ENCODE data around the gene SPDYE6. TPM values are rescaled to one million over a fixed set of nuclear protein-coding genes. Genes with fewer than 3 reads are reported as not detected.
"Not testable (repeated sequence)": the region's sequence is repeated elsewhere in the genome, so short reads cannot be mapped to it uniquely, and the experiment has no call there.

Gene SPDYE6
- total and polyA plus RNA-seq, 10 of the 15 experiments (the other 5 are each of a cell fraction or from before 2014, with no cell fraction given) = 0.05 to 2.3 (median 1.00) TPM; not detected in 6

- H3K9me3 ChIP-seq (replicated peaks; ENCODE audit: control insufficient read depth, insufficient read depth, low read length); H3K36me3 ChIP-seq (ENCODE audit: control insufficient read depth in 2 of 2, insufficient read depth in 2 of 2, low read length in 1 of 2); H2AFZ ChIP-seq (ENCODE audit: control insufficient read depth, low read depth, low read length); in situ Hi-C loops (cut with MboI); BruUV-seq (replicated peaks); DNase-seq (ENCODE audit: low read depth, low spot score); H4K20me1 ChIP-seq (ENCODE audit: control insufficient read depth, insufficient read depth); intact Hi-C loops (cut with micrococcal nuclease; ENCODE audit: unreplicated experiment); H3K27ac ChIP-seq (ENCODE audit: control insufficient read depth, insufficient read depth); H3K27me3 ChIP-seq (replicated peaks in 1 of 2; ENCODE audit: control insufficient read depth in 2 of 2, insufficient read depth in 2 of 2, low read length in 1 of 2); POLR2A ChIA-PET; H3K79me2 ChIP-seq (ENCODE audit: control insufficient read depth, insufficient read depth, low read length); H3K4me2 ChIP-seq (ENCODE audit: control insufficient read depth, insufficient read depth); H3K4me3 ChIP-seq; CTCF ChIA-PET; FAIRE-seq; SMC1A ChIA-PET (ENCODE audit: uncharacterized antibody, unreplicated experiment); RAD21 ChIA-PET (ENCODE audit: unreplicated experiment); H3K9ac ChIP-seq (ENCODE audit: control insufficient read depth, insufficient read depth, low read length); ATAC-seq: not testable (repeated sequence)
- peaks cover 12% of the 10 kb centered on the region for H3K4me1 ChIP-seq (ENCODE audit: control insufficient read depth, insufficient read depth, low read length)
- WGBS (ENCODE audit: insufficient coverage, insufficient replicate concordance, low lambda C conversion rate, missing lambda C conversion rate) = 87% methylated on average over 9 of the region's 9 CpGs
Measured at GRCh38 chr7:102329366-102329765, 26.9 kb downstream of the SPDYE6 start.

GRCh38 chr7:102328863-102329262 lies 27.4 kb downstream of the SPDYE6 start:
- intact Hi-C loops (cut with micrococcal nuclease; ENCODE audit: unreplicated experiment); ATAC-seq; H3K9me3 ChIP-seq (replicated peaks; ENCODE audit: control insufficient read depth, insufficient read depth, low read length); H3K36me3 ChIP-seq (ENCODE audit: control insufficient read depth in 2 of 2, insufficient read depth in 2 of 2, low read length in 1 of 2); H3K4me3 ChIP-seq; H3K79me2 ChIP-seq (ENCODE audit: control insufficient read depth, insufficient read depth, low read length); in situ Hi-C loops (cut with MboI); H4K20me1 ChIP-seq (ENCODE audit: control insufficient read depth, insufficient read depth); H3K9ac ChIP-seq (ENCODE audit: control insufficient read depth, insufficient read depth, low read length); SMC1A ChIA-PET (ENCODE audit: uncharacterized antibody, unreplicated experiment); DNase-seq (ENCODE audit: low read depth, low spot score); FAIRE-seq; H3K4me2 ChIP-seq (ENCODE audit: control insufficient read depth, insufficient read depth); H3K27ac ChIP-seq (ENCODE audit: control insufficient read depth, insufficient read depth); BruUV-seq (replicated peaks); CTCF ChIA-PET; RAD21 ChIA-PET (ENCODE audit: unreplicated experiment); H3K27me3 ChIP-seq (replicated peaks in 1 of 2; ENCODE audit: control insufficient read depth in 2 of 2, insufficient read depth in 2 of 2, low read length in 1 of 2); H2AFZ ChIP-seq (ENCODE audit: control insufficient read depth, low read depth, low read length): not testable (repeated sequence)
- H3K4me1 ChIP-seq (ENCODE audit: control insufficient read depth, insufficient read depth, low read length) = peaks cover 12% of the 10 kb centered on the region
- POLR2A ChIA-PET = interaction anchor here (0.6 kb wide), 1 partner anchor 17 kb away, joined by 3 read pairs; no protein-coding TSS in a partner anchor
- WGBS (ENCODE audit: insufficient coverage, insufficient replicate concordance, low lambda C conversion rate, missing lambda C conversion rate) = 96% methylated on average over 4 of the region's 5 CpGs

- SMC1A ChIA-PET (ENCODE audit: uncharacterized antibody, unreplicated experiment); H3K27me3 ChIP-seq (replicated peaks in 1 of 2; ENCODE audit: control insufficient read depth in 2 of 2, insufficient read depth in 2 of 2, low read length in 1 of 2); H3K4me3 ChIP-seq; H3K27ac ChIP-seq (ENCODE audit: control insufficient read depth, insufficient read depth); RAD21 ChIA-PET (ENCODE audit: unreplicated experiment); H3K9me3 ChIP-seq (replicated peaks; ENCODE audit: control insufficient read depth, insufficient read depth, low read length); DNase-seq (ENCODE audit: low read depth, low spot score); H3K4me2 ChIP-seq (ENCODE audit: control insufficient read depth, insufficient read depth); CTCF ChIA-PET; H2AFZ ChIP-seq (ENCODE audit: control insufficient read depth, low read depth, low read length); intact Hi-C loops (cut with micrococcal nuclease; ENCODE audit: unreplicated experiment); H3K79me2 ChIP-seq (ENCODE audit: control insufficient read depth, insufficient read depth, low read length); ATAC-seq; H4K20me1 ChIP-seq (ENCODE audit: control insufficient read depth, insufficient read depth); FAIRE-seq; POLR2A ChIA-PET; H3K9ac ChIP-seq (ENCODE audit: control insufficient read depth, insufficient read depth, low read length); H3K4me1 ChIP-seq (ENCODE audit: control insufficient read depth, insufficient read depth, low read length); H3K36me3 ChIP-seq (ENCODE audit: control insufficient read depth in 2 of 2, insufficient read depth in 2 of 2, low read length in 1 of 2); in situ Hi-C loops (cut with MboI); BruUV-seq (replicated peaks): not testable (repeated sequence)
- WGBS (ENCODE audit: insufficient coverage, insufficient replicate concordance, low lambda C conversion rate, missing lambda C conversion rate) = 79% methylated on average over 6 of the region's 6 CpGs
Measured at GRCh38 chr7:102327183-102327582, 29.1 kb downstream of the SPDYE6 start.

Measured in GM12878 (cell line).